Activated CD8-positive, alpha-beta T cell treated with anti-CD3 and anti-CD28 coated beads for 36 hours (primary cell): ENCODE results near the gene ATRNL1. TPM values are rescaled to one million over a fixed set of nuclear protein-coding genes. Genes with fewer than 3 reads are reported as not detected.

Experiments
- ATAC-seq: fragments of 200-7000 bp; cut with Tn5 transposase; one replicate; pipeline ENCODE4 v1.10.0; 2021; ENCODE audit warnings: mild to moderate bottlenecking, moderate library complexity
- CTCF ChIA-PET: fragments of 350-600 bp; sonication (Branson Sonifier 250); formaldehyde crosslinking; loops from one replicate; lab custom pipeline; 2021; ENCODE audit warnings: antibody characterized with exemption; lab: Charles Lee
- POLR2A ChIA-PET: fragments of 350-600 bp; sonication (Branson Sonifier 250); formaldehyde crosslinking; loops from one replicate; lab custom pipeline; 2021; ENCODE audit warnings: antibody characterized with exemption; lab: Charles Lee
- DNase-seq: peaks from one replicate; pipeline ENCODE4 v3.0.0-alpha.2; 2020
- H3K27ac Mint-ChIP-seq: one replicate; pipeline ENCODE4 v1.8.0; 2021; ENCODE audit warnings: mild to moderate bottlenecking, mixed read lengths
- H3K27me3 Mint-ChIP-seq: one replicate; pipeline ENCODE4 v1.8.0; 2021; ENCODE audit warnings: mixed read lengths
- H3K36me3 Mint-ChIP-seq: one replicate; pipeline ENCODE4 v1.8.0; 2021; ENCODE audit warnings: low read depth, mixed read lengths
- H3K4me1 Mint-ChIP-seq: one replicate; pipeline ENCODE4 v1.8.0; 2021; ENCODE audit warnings: low read depth, mixed read lengths
- H3K4me3 Mint-ChIP-seq: one replicate; pipeline ENCODE4 v1.8.0; 2021; ENCODE audit warnings: mild to moderate bottlenecking, moderate library complexity, mixed read lengths
- H3K9me3 Mint-ChIP-seq: one replicate; pipeline ENCODE4 v1.8.0; 2021; ENCODE audit warnings: mixed read lengths
- intact Hi-C: fragments of 100-400 bp; cut with micrococcal nuclease; formaldehyde crosslinking; loops from one replicate; pipeline ENCODE4 v1.10.0; 2022
- total RNA-seq, 2 experiments: library from RNA; stranded (reverse); gene quantifications; one replicate each; pipeline ENCODE4 v1.2.3, GENCODE V29; 2021
- TF ChIP-seq, protein P1 (sequence below): fragments of 200-600 bp; IDR thresholded peaks from one replicate; pipeline ENCODE4 v1.8.0; 2022; ENCODE audit warnings: antibody characterized with exemption, mild to moderate bottlenecking

ATRNL1 gene
- total RNA-seq, 2 experiments from 2014 or later: not detected

DNA sequence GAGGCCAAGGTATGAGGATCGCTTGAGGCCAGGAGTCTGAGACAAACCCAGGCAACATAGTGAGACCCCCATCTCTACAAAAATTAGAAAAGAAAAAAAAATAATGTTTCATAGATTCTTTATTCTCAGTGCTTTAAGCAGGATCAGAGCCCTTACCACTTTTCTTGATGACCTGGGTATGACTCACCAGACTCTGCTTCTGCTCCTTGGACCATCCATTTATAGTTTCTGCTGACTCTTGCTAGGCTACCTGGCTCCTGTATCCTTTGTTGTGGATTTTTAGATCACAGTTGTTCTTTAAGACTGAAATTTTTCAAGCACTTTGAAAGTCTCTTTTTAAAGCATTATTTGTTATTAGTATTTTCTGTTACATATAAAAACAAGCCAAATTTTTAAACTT is 768.7 kb downstream of the ATRNL1 start:
- H3K27ac Mint-ChIP-seq: no peak overlapping the region
- no peaks in the 10 kb centered on the region for H3K27me3 Mint-ChIP-seq
- ATAC-seq (no peak), DNase-seq (no peak)
- CTCF ChIA-PET: no interaction called here
- no peaks in the 10 kb centered on the region for H3K9me3 Mint-ChIP-seq
- no peak overlapping the region for H3K4me3 Mint-ChIP-seq
- no peaks in the 10 kb centered on the region for H3K36me3 Mint-ChIP-seq
- POLR2A ChIA-PET: no interaction called here
- intact Hi-C loops: no loop called here
- TF ChIP-seq, protein P1, sequence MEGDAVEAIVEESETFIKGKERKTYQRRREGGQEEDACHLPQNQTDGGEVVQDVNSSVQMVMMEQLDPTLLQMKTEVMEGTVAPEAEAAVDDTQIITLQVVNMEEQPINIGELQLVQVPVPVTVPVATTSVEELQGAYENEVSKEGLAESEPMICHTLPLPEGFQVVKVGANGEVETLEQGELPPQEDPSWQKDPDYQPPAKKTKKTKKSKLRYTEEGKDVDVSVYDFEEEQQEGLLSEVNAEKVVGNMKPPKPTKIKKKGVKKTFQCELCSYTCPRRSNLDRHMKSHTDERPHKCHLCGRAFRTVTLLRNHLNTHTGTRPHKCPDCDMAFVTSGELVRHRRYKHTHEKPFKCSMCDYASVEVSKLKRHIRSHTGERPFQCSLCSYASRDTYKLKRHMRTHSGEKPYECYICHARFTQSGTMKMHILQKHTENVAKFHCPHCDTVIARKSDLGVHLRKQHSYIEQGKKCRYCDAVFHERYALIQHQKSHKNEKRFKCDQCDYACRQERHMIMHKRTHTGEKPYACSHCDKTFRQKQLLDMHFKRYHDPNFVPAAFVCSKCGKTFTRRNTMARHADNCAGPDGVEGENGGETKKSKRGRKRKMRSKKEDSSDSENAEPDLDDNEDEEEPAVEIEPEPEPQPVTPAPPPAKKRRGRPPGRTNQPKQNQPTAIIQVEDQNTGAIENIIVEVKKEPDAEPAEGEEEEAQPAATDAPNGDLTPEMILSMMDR: no peak
- H3K4me1 Mint-ChIP-seq: no peaks in the 10 kb centered on the region

DNA sequence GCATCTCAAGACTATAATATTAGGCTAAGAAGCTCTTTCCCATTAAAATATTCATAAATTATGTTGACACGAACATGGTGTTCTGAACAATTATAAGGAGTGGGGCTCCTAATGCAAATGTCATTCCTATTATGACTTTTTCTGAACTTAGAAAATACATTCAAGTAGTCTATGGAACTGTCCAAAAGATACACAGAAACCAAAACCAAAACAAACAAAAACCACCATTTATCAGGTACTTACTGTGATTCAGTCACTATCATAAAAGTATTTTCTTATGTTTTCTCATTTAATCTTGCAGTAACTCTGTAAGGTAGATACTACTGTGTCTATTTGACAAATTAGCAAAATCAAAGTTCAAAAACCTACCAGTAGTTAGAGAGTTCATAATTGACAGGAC is 773.0 kb downstream of the ATRNL1 start:
- intact Hi-C loops: no loop called here
- ATAC-seq (no peak), DNase-seq (no peak)
- TF ChIP-seq, protein P1: no peak
- Mint-ChIP-seq H3K9me3 (no peaks in the 10 kb centered on the region), H3K27me3 (no peaks in the 10 kb centered on the region), H3K36me3 (no peaks in the 10 kb centered on the region), H3K4me1 (no peaks in the 10 kb centered on the region), H3K27ac (no peak overlapping the region), H3K4me3 (no peak overlapping the region)
- POLR2A ChIA-PET: no interaction called here
- CTCF ChIA-PET: no interaction called here

DNA sequence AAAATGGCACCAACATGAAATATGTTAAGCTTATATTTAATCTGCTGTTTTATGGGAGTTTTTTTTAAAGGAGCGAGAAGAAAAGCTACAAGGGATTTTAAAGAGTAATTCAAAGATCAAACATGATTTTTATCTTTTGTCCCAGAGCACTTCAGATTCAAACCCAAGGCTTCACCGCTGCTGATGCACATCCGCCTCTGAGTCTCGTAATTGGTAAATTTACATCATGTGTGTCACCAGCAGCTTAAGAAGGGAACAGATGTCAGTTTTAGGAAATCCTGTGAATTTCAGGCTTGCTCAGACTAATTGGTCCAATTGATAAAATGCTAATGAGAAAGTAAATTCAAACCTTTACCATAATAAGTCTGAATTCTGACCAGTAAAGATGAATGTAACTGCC is 773.5 kb downstream of the ATRNL1 start:
- no peaks in the 10 kb centered on the region for H3K27me3 Mint-ChIP-seq
- H3K4me3 Mint-ChIP-seq: no peak overlapping the region
- H3K27ac Mint-ChIP-seq: no peak overlapping the region
- H3K9me3 Mint-ChIP-seq: no peaks in the 10 kb centered on the region
- intact Hi-C loops: no loop called here
- no peak for ATAC-seq
- no peaks in the 10 kb centered on the region for H3K36me3 Mint-ChIP-seq
- H3K4me1 Mint-ChIP-seq: no peaks in the 10 kb centered on the region
- TF ChIP-seq, protein P1: no peak
- ChIA-PET CTCF (no interaction called here), POLR2A (no interaction called here)
- no peak for DNase-seq

DNA sequence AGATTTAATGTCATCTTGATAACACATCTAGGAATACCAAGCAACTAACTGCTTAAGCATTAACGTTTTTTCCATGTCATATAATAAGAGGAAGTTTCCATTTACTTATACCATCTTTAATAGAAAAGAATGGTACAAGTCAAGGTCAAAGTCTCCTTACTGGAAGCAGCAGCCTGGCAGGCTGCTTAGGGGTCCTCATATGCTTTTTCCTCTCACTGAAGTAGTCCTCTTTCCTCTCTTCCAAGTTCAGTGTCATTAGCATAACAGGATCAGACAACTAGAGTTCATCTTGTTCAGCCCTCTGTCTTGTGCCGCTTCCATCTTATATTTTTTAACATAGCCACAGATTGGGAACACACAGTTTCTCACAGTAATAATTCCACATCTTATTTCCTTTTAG is 774.1 kb downstream of the ATRNL1 start:
- no peak overlapping the region for H3K27ac Mint-ChIP-seq
- DNase-seq: no peak
- no peaks in the 10 kb centered on the region for H3K27me3 Mint-ChIP-seq
- no peak overlapping the region for H3K4me3 Mint-ChIP-seq
- H3K9me3 Mint-ChIP-seq: no peaks in the 10 kb centered on the region
- no peaks in the 10 kb centered on the region for H3K4me1 Mint-ChIP-seq
- intact Hi-C loops: no loop called here
- no peaks in the 10 kb centered on the region for H3K36me3 Mint-ChIP-seq
- TF ChIP-seq, protein P1: no peak
- no peak for ATAC-seq
- ChIA-PET CTCF (no interaction called here), POLR2A (no interaction called here)

- ChIA-PET POLR2A (no interaction called here), CTCF (no interaction called here)
- no peak for ATAC-seq
- Mint-ChIP-seq H3K4me1 (no peaks in the 10 kb centered on the region), H3K27ac (no peak overlapping the region), H3K36me3 (no peaks in the 10 kb centered on the region), H3K4me3 (no peak overlapping the region), H3K27me3 (peaks cover 1% of the 10 kb centered on the region), H3K9me3 (no peaks in the 10 kb centered on the region)
- no peak for DNase-seq
- TF ChIP-seq, protein P1: no peak
- intact Hi-C loops: no loop called here
Observed at GRCh38 chr10:115871855-115872254, 778.7 kb downstream of the ATRNL1 start.
